SJSA1 (cell line): ENCODE data around the gene TAC1. TPM values are rescaled to one million over a fixed set of nuclear protein-coding genes. Genes with fewer than 3 reads are reported as not detected.

Experiments used
- DNase-seq, 2 experiments: peaks; one replicate each; pipeline ENCODE4 v3.0.0-alpha.2; 2015 to 2020; ENCODE audit warnings: low spot score in 2 of 2, low read depth in 1 of 2
- H3K27ac ChIP-seq: fragments of 250-450 bp; sonication (Bioruptor Pico); 2 replicates; pipeline ENCODE4 v1.5.1; 2020; ENCODE audit warnings: mild to moderate bottlenecking, moderate library complexity
- H3K27me3 ChIP-seq: fragments of 250-450 bp; sonication (Bioruptor Pico); replicated peaks from 2 replicates; pipeline ENCODE4 v1.5.1; 2020; ENCODE audit warnings: mild to moderate bottlenecking, moderate library complexity
- H3K36me3 ChIP-seq: fragments of 250-450 bp; sonication (Bioruptor Pico); 2 replicates; pipeline ENCODE4 v1.5.1; 2020; ENCODE audit warnings: mild to moderate bottlenecking
- H3K4me1 ChIP-seq: fragments of 250-450 bp; sonication (Bioruptor Pico); replicated peaks from 2 replicates; pipeline ENCODE4 v1.6.1; 2021; ENCODE audit warnings: mild to moderate bottlenecking
- H3K4me3 ChIP-seq: fragments of 250-450 bp; sonication (Bioruptor Pico); 2 replicates; pipeline ENCODE4 v1.5.1; 2020; ENCODE audit warnings: mild to moderate bottlenecking
- H3K9me3 ChIP-seq: fragments of 250-450 bp; sonication (Bioruptor Pico); replicated peaks from 2 replicates; pipeline ENCODE4 v1.5.1; 2020; ENCODE audit warnings: mild to moderate bottlenecking
- total RNA-seq: library from RNA; depleted of rRNA; stranded (reverse); fragments of >200 nt; shearing (Covaris generic); gene quantifications from 2 replicates; pipeline ENCODE4 v1.2.3, GENCODE V29; 2014; rRNA removed

The TAC1 gene, protein sequence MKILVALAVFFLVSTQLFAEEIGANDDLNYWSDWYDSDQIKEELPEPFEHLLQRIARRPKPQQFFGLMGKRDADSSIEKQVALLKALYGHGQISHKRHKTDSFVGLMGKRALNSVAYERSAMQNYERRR
- total RNA-seq: not detected in 2 replicates

DNA sequence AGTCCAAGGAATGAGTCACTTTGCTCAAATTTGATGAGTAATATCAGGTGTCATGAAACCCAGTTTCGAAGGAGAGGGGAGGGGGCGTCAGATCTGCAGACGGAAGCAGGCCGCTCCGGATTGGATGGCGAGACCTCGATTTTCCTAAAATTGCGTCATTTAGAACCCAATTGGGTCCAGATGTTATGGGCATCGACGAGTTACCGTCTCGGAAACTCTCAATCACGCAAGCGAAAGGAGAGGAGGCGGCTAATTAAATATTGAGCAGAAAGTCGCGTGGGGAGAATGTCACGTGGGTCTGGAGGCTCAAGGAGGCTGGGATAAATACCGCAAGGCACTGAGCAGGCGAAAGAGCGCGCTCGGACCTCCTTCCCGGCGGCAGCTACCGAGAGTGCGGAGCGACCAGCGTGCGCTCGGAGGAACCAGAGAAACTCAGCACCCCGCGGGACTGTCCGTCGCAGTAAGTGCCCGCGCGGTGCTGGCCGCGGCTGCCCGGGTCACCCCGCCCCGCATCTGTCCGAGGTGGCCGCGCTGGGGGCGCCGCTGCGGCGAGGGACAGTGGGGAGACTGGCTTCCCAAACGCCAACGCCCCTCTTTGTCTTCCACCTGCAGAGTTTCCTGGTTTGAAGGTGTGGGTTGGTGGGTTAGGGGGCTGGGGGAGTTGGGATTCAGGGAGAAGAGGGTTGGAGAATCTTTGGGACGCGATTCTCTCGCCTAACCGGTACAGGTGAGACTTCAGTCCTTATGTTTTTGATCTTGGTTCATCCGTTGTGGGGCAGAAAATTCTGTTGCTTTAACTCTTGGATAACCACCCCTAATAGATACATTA is at the start of gene TAC1:
Gene TAC1 (plus strand): TSS at position 351 of the 829 bp plus-strand sequence. CDS start 527 bp downstream, outside the sequence.
- peaks cover 17% of the 10 kb centered on the region; the same call in 1 of the 2 replicates for H3K27me3 ChIP-seq
- H3K27ac ChIP-seq: no peak within 1 kb of the TSS
- DNase-seq: no peak
- no peaks in the 10 kb centered on the region for H3K36me3 ChIP-seq
- H3K4me1 ChIP-seq: no peaks in the 10 kb centered on the region
- no peak within 1 kb of the TSS for H3K4me3 ChIP-seq
- H3K9me3 ChIP-seq: no peaks in the 10 kb centered on the region

DNA sequence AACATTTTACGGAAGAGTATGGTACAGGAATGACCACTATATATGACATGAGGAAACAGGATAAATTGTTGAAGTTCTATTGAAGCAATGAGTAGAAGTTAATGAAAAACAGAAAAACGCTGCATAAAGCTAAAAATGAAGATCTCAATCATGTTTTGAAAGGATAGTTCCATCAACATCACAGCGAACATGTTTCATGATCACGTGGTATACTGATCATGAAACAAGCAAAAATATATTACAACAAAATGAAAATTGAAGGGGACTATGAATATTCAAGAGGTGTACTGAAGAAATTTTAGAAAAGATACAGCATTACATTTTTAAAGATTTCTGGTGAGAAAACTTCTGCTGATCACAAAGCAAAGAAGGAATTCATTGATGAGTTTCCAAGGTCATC is 45.9 kb upstream of the TAC1 start:
- Histone ChIP-seq H3K36me3 (no peaks in the 10 kb centered on the region), H3K4me1 (no peaks in the 10 kb centered on the region), H3K27me3 (no peaks in the 10 kb centered on the region; the same call in 1 of the 2 replicates), H3K27ac (no peak overlapping the region), H3K4me3 (no peak overlapping the region), H3K9me3 (no peaks in the 10 kb centered on the region)
- DNase-seq: no peak

DNA sequence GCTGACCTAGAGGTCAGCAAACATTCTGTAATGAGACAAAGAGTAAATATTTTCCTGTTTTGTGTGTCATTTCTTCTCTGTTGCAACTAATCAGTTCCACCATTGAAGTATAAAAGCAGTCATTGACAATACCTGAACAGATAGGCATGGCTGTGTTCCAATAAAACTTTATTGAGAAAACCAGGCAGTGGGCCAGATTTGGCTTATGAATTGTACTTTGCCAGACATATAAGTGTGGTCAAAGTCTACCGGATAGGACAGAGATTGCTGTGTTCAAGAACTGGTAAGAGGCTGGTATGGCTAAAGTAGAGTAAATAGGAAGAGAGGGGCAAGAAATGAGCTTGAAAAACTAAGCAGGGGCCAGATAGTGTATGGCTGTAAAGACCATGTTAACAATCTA is 38.3 kb upstream of the TAC1 start:
- Histone ChIP-seq H3K4me1 (no peaks in the 10 kb centered on the region), H3K9me3 (no peaks in the 10 kb centered on the region), H3K36me3 (no peaks in the 10 kb centered on the region), H3K27ac (no peak overlapping the region), H3K27me3 (no peaks in the 10 kb centered on the region), H3K4me3 (no peak overlapping the region)
- DNase-seq: no peak

DNA sequence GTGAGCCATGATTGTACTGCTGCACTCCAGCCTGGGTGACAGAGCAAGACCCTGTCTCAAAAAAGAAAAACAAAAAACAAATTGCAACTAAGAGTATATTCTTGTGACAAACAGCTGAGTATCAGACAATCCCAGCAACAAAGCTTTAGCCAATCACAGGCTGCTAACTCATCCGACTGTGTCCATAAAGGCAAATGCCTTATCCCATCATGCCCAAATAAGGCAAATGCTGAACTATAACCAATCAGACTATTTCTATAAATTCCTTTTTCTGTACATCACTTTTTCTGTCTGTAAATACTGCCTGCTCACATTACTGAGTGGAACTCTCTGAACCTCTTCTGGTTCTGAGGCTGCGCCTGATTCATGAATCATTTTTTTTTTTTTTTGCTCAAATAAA is 37.5 kb upstream of the TAC1 start:
- DNase-seq: no peak
- Histone ChIP-seq H3K9me3 (no peaks in the 10 kb centered on the region), H3K36me3 (no peaks in the 10 kb centered on the region)

DNA sequence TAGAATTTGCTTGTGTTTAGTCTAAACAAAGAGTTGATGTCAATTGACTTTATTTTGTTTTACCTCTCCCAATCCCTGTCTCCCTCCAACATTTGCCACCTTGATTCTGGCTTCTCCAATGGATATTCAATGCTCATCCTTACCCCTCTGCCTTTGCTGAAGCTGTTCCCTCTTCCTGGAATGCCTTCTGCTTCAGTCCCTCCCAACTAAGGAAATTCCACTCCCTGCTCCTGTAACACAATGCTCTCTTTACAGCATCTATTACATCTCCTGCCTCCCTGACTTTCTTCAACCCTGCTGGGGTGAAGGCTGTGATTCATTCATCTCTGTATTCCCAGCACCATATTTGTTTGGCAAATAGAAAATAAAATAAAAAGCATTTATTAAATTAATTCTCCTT is 34.5 kb upstream of the TAC1 start:
- Histone ChIP-seq H3K4me1 (no peaks in the 10 kb centered on the region), H3K27ac (no peak overlapping the region), H3K9me3 (no peaks in the 10 kb centered on the region), H3K27me3 (no peaks in the 10 kb centered on the region), H3K4me3 (no peak overlapping the region), H3K36me3 (no peaks in the 10 kb centered on the region)
- DNase-seq: no peak

More for the DNA sequence above, 37.5 kb upstream of the TAC1 start:
- Histone ChIP-seq H3K4me1 (no peaks in the 10 kb centered on the region), H3K27ac (no peak overlapping the region), H3K4me3 (no peak overlapping the region), H3K27me3 (no peaks in the 10 kb centered on the region)

DNA sequence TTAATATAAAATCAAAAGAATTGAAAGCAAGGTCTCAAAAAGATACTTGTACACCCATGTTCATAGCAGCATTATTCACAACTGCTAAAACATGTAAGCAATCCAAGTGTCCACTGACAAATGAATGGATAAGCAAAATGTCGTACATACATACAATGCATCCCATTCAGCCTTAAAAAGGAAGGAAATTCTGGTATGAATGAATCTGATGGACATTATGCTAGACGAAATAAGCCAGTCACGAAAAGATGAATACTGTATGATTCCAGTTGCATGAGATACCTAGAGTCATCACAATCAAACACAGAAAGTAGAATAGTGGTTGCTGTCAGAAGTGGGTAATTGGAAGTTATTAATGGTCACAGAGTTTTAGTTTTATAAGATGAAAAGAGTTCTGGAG is 9.5 kb upstream of the TAC1 start:
- Histone ChIP-seq H3K36me3 (no peaks in the 10 kb centered on the region), H3K4me1 (no peaks in the 10 kb centered on the region), H3K9me3 (no peaks in the 10 kb centered on the region), H3K4me3 (no peak overlapping the region), H3K27me3 (no peaks in the 10 kb centered on the region), H3K27ac (no peak overlapping the region)
- no peak for DNase-seq

DNA sequence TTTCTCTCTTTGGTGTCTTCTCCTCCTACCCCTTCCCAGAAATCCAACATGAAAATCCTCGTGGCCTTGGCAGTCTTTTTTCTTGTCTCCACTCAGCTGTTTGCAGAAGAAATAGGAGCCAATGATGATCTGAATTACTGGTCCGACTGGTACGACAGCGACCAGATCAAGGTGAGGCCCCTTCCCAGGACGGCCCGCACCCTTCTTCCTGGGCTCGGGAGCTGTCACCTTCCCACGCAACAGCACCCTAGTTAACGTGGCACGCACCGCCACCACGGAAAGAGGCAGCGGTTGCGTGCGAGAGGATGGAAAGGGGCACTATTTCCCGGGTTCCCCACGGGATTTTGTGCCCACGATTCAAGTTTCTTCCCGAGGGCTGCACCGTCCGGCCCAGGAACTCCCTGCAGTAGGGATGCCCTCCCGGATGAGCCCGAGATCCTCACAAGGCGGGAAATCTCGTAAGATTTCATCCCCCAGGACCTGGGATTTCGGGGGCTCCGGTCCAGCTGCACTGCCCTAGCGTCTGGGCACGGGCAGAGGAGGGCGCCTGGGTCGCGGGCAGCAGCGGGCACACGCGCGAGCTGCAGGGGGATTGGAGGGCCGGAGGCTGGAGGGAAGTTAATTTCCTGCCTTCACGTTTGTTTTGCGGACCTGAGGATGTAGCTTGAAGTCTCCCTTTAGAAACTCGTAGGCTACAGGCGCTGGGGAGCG is 834 bp downstream of the TAC1 start:
- H3K9me3 ChIP-seq: no peaks in the 10 kb centered on the region
- H3K27me3 ChIP-seq: peaks cover 17% of the 10 kb centered on the region; the same call in 1 of the 2 replicates
- H3K4me3 ChIP-seq: no peak overlapping the region
- no peak overlapping the region for H3K27ac ChIP-seq
- no peak for DNase-seq
- no peaks in the 10 kb centered on the region for H3K36me3 ChIP-seq
- H3K4me1 ChIP-seq: no peaks in the 10 kb centered on the region

DNA sequence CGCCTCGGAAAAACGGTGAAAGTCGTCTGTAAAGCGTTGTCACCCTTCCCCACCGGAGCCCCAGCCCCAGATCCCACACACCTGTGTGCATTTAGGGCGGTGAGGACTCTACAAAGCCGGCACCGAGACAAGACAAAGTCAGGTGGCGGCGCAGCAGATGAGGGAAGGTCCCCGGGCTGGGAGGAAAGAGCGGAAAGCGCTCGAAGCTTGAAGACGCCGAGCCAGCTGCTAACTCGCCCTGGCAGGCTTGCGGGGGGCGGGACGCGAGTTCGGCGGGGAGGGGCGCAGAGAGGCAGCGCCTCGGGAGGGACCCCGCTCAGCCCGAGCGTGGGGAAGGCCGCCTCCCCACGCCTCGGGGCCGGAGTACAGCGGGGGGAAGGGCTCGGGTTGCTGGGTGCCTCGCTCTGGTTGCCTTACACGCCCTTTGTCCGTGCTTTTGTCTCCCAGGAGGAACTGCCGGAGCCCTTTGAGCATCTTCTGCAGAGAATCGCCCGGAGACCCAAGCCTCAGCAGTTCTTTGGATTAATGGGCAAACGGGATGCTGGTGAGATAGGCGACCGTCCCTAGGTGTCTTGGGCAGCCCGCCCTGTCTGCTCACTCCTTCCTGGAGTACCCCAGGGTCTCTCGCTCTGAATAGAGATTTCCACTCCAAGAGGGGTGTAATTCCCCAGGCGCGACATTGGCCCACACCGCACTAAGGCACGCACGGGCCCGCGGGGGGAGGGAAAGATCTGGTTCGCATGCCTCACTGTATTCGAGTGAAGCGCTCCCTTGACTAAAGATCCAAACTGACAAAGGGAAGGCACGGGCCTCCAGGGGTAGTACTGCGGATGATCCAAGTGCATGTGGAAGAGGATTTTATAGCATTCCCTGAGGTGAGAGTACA is 1.6 kb downstream of the TAC1 start:
- Histone ChIP-seq H3K27ac (no peak overlapping the region), H3K9me3 (no peaks in the 10 kb centered on the region), H3K4me1 (no peaks in the 10 kb centered on the region), H3K4me3 (no peak overlapping the region), H3K27me3 (peaks cover 15% of the 10 kb centered on the region; the same call in 1 of the 2 replicates), H3K36me3 (no peaks in the 10 kb centered on the region)
- no peak for DNase-seq

DNA sequence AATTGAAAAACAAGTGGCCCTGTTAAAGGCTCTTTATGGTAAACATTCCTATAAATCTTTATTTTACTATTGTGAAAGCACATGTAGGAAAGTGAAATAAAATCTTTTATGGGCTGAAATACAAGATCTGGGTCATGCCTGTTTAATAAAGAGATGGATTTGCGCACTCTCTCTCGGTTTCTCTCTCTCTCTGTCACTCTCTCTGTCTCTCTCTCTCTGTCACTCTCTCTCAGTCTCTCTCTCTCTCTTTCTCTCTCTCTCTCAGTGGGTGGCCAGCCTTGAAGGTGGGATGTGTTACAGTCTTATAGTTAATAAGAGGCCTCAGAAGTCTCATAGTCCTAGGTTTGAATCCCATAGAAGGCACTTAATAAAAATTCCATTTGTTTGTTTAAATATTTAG is 2.4 kb downstream of the TAC1 start:
- H3K9me3 ChIP-seq: no peaks in the 10 kb centered on the region
- DNase-seq: no peak
- no peaks in the 10 kb centered on the region for H3K4me1 ChIP-seq
- H3K4me3 ChIP-seq: no peak overlapping the region
- H3K27ac ChIP-seq: no peak overlapping the region
- peaks cover 15% of the 10 kb centered on the region; the same call in 1 of the 2 replicates for H3K27me3 ChIP-seq
- H3K36me3 ChIP-seq: no peaks in the 10 kb centered on the region

DNA sequence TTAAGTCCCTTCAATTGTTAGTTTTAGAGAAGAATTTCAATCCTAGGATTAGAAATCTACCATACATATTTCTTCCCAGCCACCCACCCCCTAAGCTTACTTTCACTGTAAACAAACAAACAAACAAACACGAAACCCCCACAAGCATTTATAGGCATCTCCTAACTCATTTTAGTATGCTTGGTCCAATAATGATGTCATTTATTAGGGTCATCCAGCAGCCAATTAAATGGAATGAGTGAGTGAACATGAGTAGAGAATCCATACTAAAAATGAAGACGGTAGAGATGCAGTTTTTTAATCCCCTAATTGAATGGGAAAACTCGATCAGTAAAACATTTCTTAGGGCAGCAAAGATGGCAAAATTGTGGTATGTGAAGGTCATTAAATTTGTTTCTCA is 3.2 kb downstream of the TAC1 start:
- no peak for DNase-seq
- peaks cover 15% of the 10 kb centered on the region; the same call in 1 of the 2 replicates for H3K27me3 ChIP-seq
- no peak overlapping the region for H3K4me3 ChIP-seq
- H3K9me3 ChIP-seq: no peaks in the 10 kb centered on the region
- no peaks in the 10 kb centered on the region for H3K36me3 ChIP-seq
- no peak overlapping the region for H3K27ac ChIP-seq
- no peaks in the 10 kb centered on the region for H3K4me1 ChIP-seq

DNA sequence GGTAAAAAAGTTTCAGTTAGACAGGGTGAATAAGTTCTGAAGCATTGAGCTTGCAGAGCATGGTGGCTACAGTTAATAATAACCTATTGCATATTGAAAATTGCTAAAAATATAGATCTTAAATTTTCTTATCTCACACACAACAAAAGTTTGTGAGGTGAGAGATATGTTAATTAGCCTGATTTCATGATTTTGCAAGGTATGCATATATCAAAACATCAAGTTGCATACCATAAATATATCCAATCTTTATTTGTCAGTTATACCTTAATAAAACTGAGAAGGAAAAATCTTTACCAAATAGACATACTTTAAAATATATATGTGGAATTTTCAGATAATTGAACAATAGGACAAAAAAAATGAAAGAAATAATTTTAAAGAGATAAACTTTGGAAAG is 16.6 kb downstream of the TAC1 start:
- DNase-seq: no peak
- H3K4me3 ChIP-seq: no peak overlapping the region
- H3K27ac ChIP-seq: no peak overlapping the region
- H3K36me3 ChIP-seq: no peaks in the 10 kb centered on the region
- no peaks in the 10 kb centered on the region for H3K9me3 ChIP-seq
- no peaks in the 10 kb centered on the region for H3K4me1 ChIP-seq
- H3K27me3 ChIP-seq: no peaks in the 10 kb centered on the region

DNA sequence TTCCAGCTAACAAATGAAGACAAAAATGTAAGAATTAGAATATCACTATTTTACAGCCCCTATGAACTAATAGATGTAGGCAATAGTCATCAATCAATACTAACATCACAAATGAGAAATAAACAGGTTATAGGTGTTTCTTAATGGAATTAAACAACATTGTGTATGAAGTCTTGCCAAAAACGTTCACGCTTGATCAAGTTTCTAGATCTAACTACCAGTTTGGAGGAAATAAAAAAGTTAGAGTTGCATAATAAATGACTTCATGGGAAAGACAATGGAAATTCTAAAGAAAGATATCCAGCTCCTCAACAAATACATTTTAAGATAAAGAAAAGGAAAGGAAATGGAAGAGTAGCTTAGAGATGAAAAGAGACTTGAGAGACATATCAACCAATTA is 19.7 kb downstream of the TAC1 start:
- no peak for DNase-seq
- no peak overlapping the region for H3K27ac ChIP-seq
- no peaks in the 10 kb centered on the region for H3K27me3 ChIP-seq
- no peak overlapping the region for H3K4me3 ChIP-seq
- H3K9me3 ChIP-seq: no peaks in the 10 kb centered on the region
- H3K36me3 ChIP-seq: no peaks in the 10 kb centered on the region
- no peaks in the 10 kb centered on the region for H3K4me1 ChIP-seq

DNA sequence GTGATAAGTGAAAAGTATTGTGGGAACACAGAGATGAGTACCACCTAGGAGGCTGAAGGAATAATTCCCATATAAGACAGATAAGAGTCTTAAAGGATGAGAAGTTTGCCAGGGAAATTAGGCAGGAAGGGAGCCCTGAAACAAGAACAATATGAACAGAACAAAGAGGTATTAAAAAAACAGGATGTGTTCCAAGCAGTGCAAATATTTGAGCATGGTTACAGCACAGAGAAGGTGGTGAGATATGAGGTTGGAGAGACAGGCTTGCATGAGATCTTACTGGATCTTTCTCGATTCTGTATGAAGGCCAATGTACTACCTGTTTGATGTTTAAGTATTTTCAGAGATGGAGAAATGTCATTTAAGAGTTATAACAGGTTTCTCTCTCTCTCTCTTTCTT is 20.3 kb downstream of the TAC1 start:
- Histone ChIP-seq H3K9me3 (no peaks in the 10 kb centered on the region), H3K27ac (no peak overlapping the region), H3K4me3 (no peak overlapping the region), H3K4me1 (no peaks in the 10 kb centered on the region), H3K36me3 (no peaks in the 10 kb centered on the region), H3K27me3 (no peaks in the 10 kb centered on the region)
- DNase-seq: no peak
